CD4-positive, CD25-positive, alpha-beta regulatory T cell (primary cell): ENCODE measurements around the gene MTMR2. TPM values are rescaled to one million over a fixed set of nuclear protein-coding genes. Genes with fewer than 3 reads are reported as not detected.

Experiments used
- ATAC-seq, 2 donors: fragments of 150-1000 bp; cut with Tn5 transposase; one replicate each; pipeline ENCODE4 v1.10.0; 2021; ENCODE audit warnings: low read depth in 2 of 2, moderate number of reproducible peaks in 2 of 2, moderate library complexity in 1 of 2
- DNase-seq, 3 donors: peaks; one replicate each; pipeline versions ENCODE4 v3.0.0 to v3.0.0-alpha.2; 2012 to 2022; ENCODE audit warnings: mixed read lengths in 1 of 3
- H3K27ac ChIP-seq: one replicate; pipeline ENCODE4 v1.7.0; 2013; ENCODE audit warnings: mild to moderate bottlenecking, low read length; ENCODE audit not compliant: insufficient read depth, poor library complexity, severe bottlenecking
- H3K27me3 ChIP-seq: one replicate; pipeline ENCODE4 v1.7.0; 2013; ENCODE audit warnings: low read length; ENCODE audit not compliant: control insufficient read depth, insufficient read depth
- H3K36me3 ChIP-seq: one replicate; pipeline ENCODE4 v1.7.0; 2013; ENCODE audit warnings: mild to moderate bottlenecking, low read length, moderate library complexity; ENCODE audit not compliant: control insufficient read depth, insufficient read depth
- H3K4me1 ChIP-seq: 2 replicates; pipeline ENCODE4 v1.7.0; 2013; ENCODE audit warnings: mild to moderate bottlenecking, low read length; ENCODE audit not compliant: insufficient read depth, control insufficient read depth, poor library complexity, severe bottlenecking
- H3K4me3 ChIP-seq: one replicate; pipeline ENCODE4 v1.7.0; 2013; ENCODE audit warnings: low read depth, mild to moderate bottlenecking, low read length, moderate library complexity
- H3K9me3 ChIP-seq, 2 experiments: 1 replicate in 1 of 2; 2 replicates in 1 of 2; pipeline ENCODE4 v1.7.0; 2013; ENCODE audit warnings: low read length in 2 of 2, mild to moderate bottlenecking in 1 of 2, moderate library complexity in 1 of 2; ENCODE audit not compliant: control insufficient read depth in 2 of 2
- H3K27ac Mint-ChIP-seq, 3 donors: one replicate each; pipeline ENCODE4 v1.8.0; 2020 to 2022; ENCODE audit warnings: mild to moderate bottlenecking in 3 of 3, mixed read lengths in 3 of 3, moderate library complexity in 2 of 3
- H3K27me3 Mint-ChIP-seq: one replicate; pipeline ENCODE4 v1.8.0; 2022; ENCODE audit warnings: mild to moderate bottlenecking, mixed read lengths
- H3K36me3 Mint-ChIP-seq: one replicate; pipeline ENCODE4 v1.8.0; 2020; ENCODE audit warnings: mixed read lengths
- H3K4me1 Mint-ChIP-seq, 4 donors: one replicate each; pipeline ENCODE4 v1.8.0; 2020 to 2022; ENCODE audit warnings: mixed read lengths in 4 of 4, mild to moderate bottlenecking in 1 of 4
- H3K4me3 Mint-ChIP-seq, 4 donors: one replicate each; pipeline ENCODE4 v1.8.0; 2020 to 2022; ENCODE audit warnings: mild to moderate bottlenecking in 4 of 4, mixed read lengths in 4 of 4, moderate library complexity in 3 of 4
- H3K9me3 Mint-ChIP-seq, 7 donors: one replicate each; pipeline ENCODE4 v1.8.0; 2020 to 2022; ENCODE audit warnings: mixed read lengths in 7 of 7, mild to moderate bottlenecking in 3 of 7, moderate library complexity in 2 of 7
- polyA plus RNA-seq, 4 donors: library from polyadenylated mRNA; unstranded; fragments of 300-500 nt; fragmentation: Illumina TruSeq; gene quantifications; one replicate each; pipeline ENCODE4 v1.2.3, GENCODE V29; 2021
- total RNA-seq: library from RNA; stranded (reverse); gene quantifications from one replicate; pipeline ENCODE4 v1.2.3, GENCODE V29; 2022

MTMR2 gene
- total and polyA plus RNA-seq, 5 donors from 2014 or later = 9.8 to 21.3 (median 13.5) TPM

DNA sequence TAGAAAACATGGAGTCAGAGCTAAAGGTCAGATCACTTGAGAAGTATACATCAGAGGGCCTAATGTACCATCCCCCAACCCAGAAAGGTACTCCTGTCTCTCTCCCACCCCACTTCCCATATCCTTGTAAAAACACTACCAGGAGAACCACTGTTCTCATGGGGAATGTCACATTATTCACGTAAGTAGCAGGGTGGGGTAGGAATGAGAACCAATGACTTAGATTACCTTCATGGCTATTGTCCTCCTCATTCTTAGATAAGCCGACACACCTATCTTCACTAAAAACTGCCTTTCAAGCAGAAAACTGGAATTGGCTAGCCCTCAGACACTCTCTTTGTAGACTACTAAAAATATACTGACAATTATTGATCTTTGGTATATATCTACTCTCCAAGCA, 70.0 kb downstream of the MTMR2 start:
- Histone ChIP-seq H3K4me3 (no peak overlapping the region), H3K9me3 (no peaks in the 10 kb centered on the region), H3K27me3 (no peaks in the 10 kb centered on the region), H3K27ac (no peak overlapping the region), H3K36me3 (peaks cover 14% of the 10 kb centered on the region), H3K4me1 (no peaks in the 10 kb centered on the region)
- H3K4me1 Mint-ChIP-seq = peaks cover 0 to 9% (median 2%) of the 10 kb centered on the region in 4 donors
- no peak overlapping the region for H3K27ac Mint-ChIP-seq
- peaks cover 14% of the 10 kb centered on the region for H3K36me3 Mint-ChIP-seq
- no peak overlapping the region for H3K4me3 Mint-ChIP-seq
- ATAC-seq = no peak
- H3K27me3 Mint-ChIP-seq = no peaks in the 10 kb centered on the region
- no peak for DNase-seq
- no peaks in the 10 kb centered on the region for H3K9me3 Mint-ChIP-seq

DNA sequence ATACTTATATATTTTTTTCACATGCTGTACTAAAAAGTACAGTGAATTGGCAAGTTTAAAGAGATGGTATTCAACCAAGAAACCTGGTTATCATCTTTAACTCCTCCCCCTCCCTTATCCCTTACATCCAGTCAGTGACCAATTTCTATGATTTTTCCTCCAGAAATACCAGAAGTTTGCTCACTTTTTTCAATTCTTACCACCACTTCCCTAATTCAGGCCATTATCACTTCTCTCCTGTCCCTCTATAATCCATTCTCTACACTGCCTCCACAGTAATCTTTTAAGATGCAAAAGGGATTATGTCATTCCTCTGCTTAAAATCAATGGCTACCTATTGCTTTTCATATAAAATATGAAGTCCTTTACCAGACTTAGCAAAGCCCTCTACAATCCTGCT, 70.8 kb downstream of the MTMR2 start:
- DNase-seq = no peak
- no peak overlapping the region for H3K27ac Mint-ChIP-seq
- no peaks in the 10 kb centered on the region for H3K27me3 ChIP-seq
- H3K4me1 ChIP-seq = no peaks in the 10 kb centered on the region
- no peaks in the 10 kb centered on the region for H3K9me3 ChIP-seq
- no peak overlapping the region for H3K4me3 ChIP-seq
- no peak overlapping the region for H3K4me3 Mint-ChIP-seq
- H3K36me3 ChIP-seq = peaks cover 9% of the 10 kb centered on the region
- no peaks in the 10 kb centered on the region for H3K9me3 Mint-ChIP-seq
- H3K36me3 Mint-ChIP-seq = peaks cover 11% of the 10 kb centered on the region
- H3K4me1 Mint-ChIP-seq = peaks cover 0 to 9% (median 2%) of the 10 kb centered on the region in 4 donors
- no peaks in the 10 kb centered on the region for H3K27me3 Mint-ChIP-seq
- no peak for ATAC-seq
- no peak overlapping the region for H3K27ac ChIP-seq

DNA sequence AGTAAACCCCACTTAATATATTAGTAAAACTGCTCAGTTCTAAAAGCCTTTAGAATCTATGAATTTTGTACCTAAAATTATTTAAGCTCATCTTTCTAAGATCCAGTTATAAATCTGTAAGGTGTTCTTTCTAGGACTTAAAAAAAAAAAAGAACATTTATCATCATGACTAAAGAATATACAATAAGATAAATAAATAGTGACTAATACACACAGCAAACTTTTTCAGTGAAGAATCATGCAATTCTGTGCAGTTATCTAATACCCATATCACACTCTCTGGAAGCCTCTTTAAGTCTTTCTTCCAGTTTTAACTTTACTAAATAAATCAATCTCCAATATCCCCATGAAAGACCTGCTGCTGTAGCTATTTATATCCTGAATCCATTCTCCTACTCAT, 73.8 kb downstream of the MTMR2 start:
- Mint-ChIP-seq H3K36me3 (peaks cover 9% of the 10 kb centered on the region), H3K27me3 (no peaks in the 10 kb centered on the region), H3K27ac (peak overlapping the region in 1 of 3 donors; percentile 79), H3K9me3 (no peaks in the 10 kb centered on the region), H3K4me3 (no peak overlapping the region), H3K4me1 (peaks cover 0 to 4% (median 2%) of the 10 kb centered on the region in 4 donors)
- H3K9me3 ChIP-seq = no peaks in the 10 kb centered on the region
- no peak overlapping the region for H3K27ac ChIP-seq
- DNase-seq = no peak
- H3K4me1 ChIP-seq = no peaks in the 10 kb centered on the region
- H3K4me3 ChIP-seq = no peak overlapping the region
- no peaks in the 10 kb centered on the region for H3K27me3 ChIP-seq
- peaks cover 13% of the 10 kb centered on the region for H3K36me3 ChIP-seq
- no peak for ATAC-seq

DNA sequence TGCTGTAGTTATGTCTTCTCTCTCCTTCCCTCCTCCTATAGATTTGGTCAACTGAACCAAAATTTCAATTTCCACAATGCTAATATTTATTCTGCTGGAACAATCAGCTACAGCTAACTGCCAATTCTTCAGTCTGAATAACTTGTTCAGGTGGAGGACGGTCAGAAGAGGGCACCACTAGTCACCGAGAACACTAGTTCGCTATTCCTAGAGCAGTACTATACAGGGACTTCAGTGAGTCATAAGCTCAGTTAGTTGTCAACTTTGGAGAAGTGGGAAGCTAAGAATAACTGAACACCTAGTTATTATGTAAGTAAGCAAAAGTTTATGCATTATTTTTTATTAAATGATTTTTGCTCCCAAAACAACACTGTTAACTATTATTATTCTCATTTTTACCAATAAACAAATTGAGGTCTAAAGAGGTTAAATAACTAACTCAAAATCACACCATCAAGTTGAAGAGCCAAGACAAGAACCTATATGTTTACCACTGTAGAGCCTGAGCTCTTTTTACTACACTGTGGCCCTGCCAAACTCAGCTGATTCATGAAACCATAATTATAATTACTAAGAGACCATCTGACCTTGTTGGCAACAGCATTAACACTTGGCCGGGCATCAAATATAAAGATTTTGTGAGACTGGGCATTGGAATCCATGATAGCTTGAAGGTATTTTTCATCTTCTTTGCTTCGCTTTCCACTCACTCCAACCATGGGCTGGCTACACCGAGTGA, 74.7 kb downstream of the MTMR2 start:
- Histone ChIP-seq H3K36me3 (peaks cover 20% of the 10 kb centered on the region), H3K27me3 (no peaks in the 10 kb centered on the region), H3K4me3 (no peak overlapping the region), H3K4me1 (no peaks in the 10 kb centered on the region), H3K27ac (no peak overlapping the region), H3K9me3 (no peaks in the 10 kb centered on the region)
- H3K4me1 Mint-ChIP-seq = peaks cover 0 to 4% (median 2%) of the 10 kb centered on the region in 4 donors
- H3K9me3 Mint-ChIP-seq = no peaks in the 10 kb centered on the region
- no peaks in the 10 kb centered on the region for H3K27me3 Mint-ChIP-seq
- H3K27ac Mint-ChIP-seq = no peak overlapping the region
- H3K36me3 Mint-ChIP-seq = peaks cover 9% of the 10 kb centered on the region
- no peak overlapping the region for H3K4me3 Mint-ChIP-seq
- DNase-seq = peak in 2 of 3 donors; percentile 4 to 27
- peak in 1 of 2 donors; percentile 52 for ATAC-seq

- Mint-ChIP-seq H3K4me1 (peaks cover 0 to 2% (median 0%) of the 10 kb centered on the region in 4 donors), H3K36me3 (peaks cover 19% of the 10 kb centered on the region), H3K9me3 (no peaks in the 10 kb centered on the region)
Observed at GRCh38 chr11:95845167-95845566, 78.7 kb downstream of the MTMR2 start.

GRCh38 chr11:95835768-95836488, 88.0 kb downstream of the MTMR2 start:
- Histone ChIP-seq H3K36me3 (peaks cover 51% of the 10 kb centered on the region), H3K9me3 (no peaks in the 10 kb centered on the region), H3K27ac (no peak overlapping the region), H3K27me3 (no peaks in the 10 kb centered on the region), H3K4me3 (no peak overlapping the region), H3K4me1 (no peaks in the 10 kb centered on the region)
- H3K9me3 Mint-ChIP-seq = no peaks in the 10 kb centered on the region
- DNase-seq = peak; percentile 29 to 62 (median 54)
- no peak overlapping the region for H3K4me3 Mint-ChIP-seq
- peaks cover 0 to 9% (median 4%) of the 10 kb centered on the region in 4 donors for H3K4me1 Mint-ChIP-seq
- H3K36me3 Mint-ChIP-seq = peaks cover 13% of the 10 kb centered on the region
- H3K27me3 Mint-ChIP-seq = no peaks in the 10 kb centered on the region
- peak; percentile 66 to 81 for ATAC-seq
- H3K27ac Mint-ChIP-seq = peak overlapping the region in 1 of 3 donors; percentile 34

More at GRCh38 chr11:95845167-95845566, 78.7 kb downstream of the MTMR2 start:
- Mint-ChIP-seq H3K4me3 (no peak overlapping the region), H3K27ac (no peak overlapping the region), H3K27me3 (no peaks in the 10 kb centered on the region)
- no peaks in the 10 kb centered on the region for H3K27me3 ChIP-seq
- no peak overlapping the region for H3K4me3 ChIP-seq
- H3K27ac ChIP-seq = no peak overlapping the region
- H3K9me3 ChIP-seq = no peaks in the 10 kb centered on the region
- DNase-seq (no peak), ATAC-seq (no peak)
- peaks cover 25% of the 10 kb centered on the region for H3K36me3 ChIP-seq
- H3K4me1 ChIP-seq = no peaks in the 10 kb centered on the region

- no peaks in the 10 kb centered on the region for H3K9me3 ChIP-seq
- ATAC-seq = no peak
- peaks cover 0 to 10% (median 4%) of the 10 kb centered on the region in 4 donors for H3K4me1 Mint-ChIP-seq
- H3K27ac Mint-ChIP-seq = peak overlapping the region in 1 of 3 donors; percentile 78
- no peaks in the 10 kb centered on the region for H3K4me1 ChIP-seq
- no peaks in the 10 kb centered on the region for H3K27me3 ChIP-seq
- H3K4me3 Mint-ChIP-seq = no peak overlapping the region
- H3K36me3 Mint-ChIP-seq = peaks cover 16% of the 10 kb centered on the region
- peaks cover 54% of the 10 kb centered on the region for H3K36me3 ChIP-seq
- no peak overlapping the region for H3K4me3 ChIP-seq
- DNase-seq = no peak
- no peaks in the 10 kb centered on the region for H3K9me3 Mint-ChIP-seq
- no peak overlapping the region for H3K27ac ChIP-seq
- no peaks in the 10 kb centered on the region for H3K27me3 Mint-ChIP-seq
Observed at GRCh38 chr11:95835351-95835750, 88.6 kb downstream of the MTMR2 start.
